HFF-Myc (cell line): ENCODE measurements around the gene KRT2.

ENCODE experiments used
- DNase-seq: peaks from one replicate; pipeline ENCODE4 v3.0.0-alpha.2; 2011; ENCODE audit warnings: low read depth; ENCODE audit errors: extremely low read depth
- H3K4me3 ChIP-seq: replicated peaks from 2 replicates; pipeline ENCODE4 v1.5.1; 2011; ENCODE audit warnings: low read depth, mild to moderate bottlenecking, control low read depth, low read length
- CTCF ChIP-seq: IDR thresholded peaks from 2 replicates; pipeline ENCODE4 v1.5.1; 2012; ENCODE audit warnings: mild to moderate bottlenecking, low read depth, low read length, control low read depth; ENCODE audit errors: missing control alignments

Gene KRT2

GRCh38 chr12:52604859-52605258 is 47.2 kb downstream of the KRT2 start:
- no peak overlapping the region for H3K4me3 ChIP-seq
- no peak for DNase-seq
- no peak for TF ChIP-seq CTCF

GRCh38 chr12:52603314-52603713 is 48.7 kb downstream of the KRT2 start:
- no peak for DNase-seq
- no peak for TF ChIP-seq CTCF
- no peak overlapping the region for H3K4me3 ChIP-seq

GRCh38 chr12:52602552-52602951 is 49.5 kb downstream of the KRT2 start:
- no peak for TF ChIP-seq CTCF
- no peak for DNase-seq
- no peak overlapping the region for H3K4me3 ChIP-seq

GRCh38 chr12:52601671-52602070 is 50.3 kb downstream of the KRT2 start:
- DNase-seq = no peak
- no peak for TF ChIP-seq CTCF
- no peak overlapping the region for H3K4me3 ChIP-seq

- no peak for DNase-seq
- no peak for TF ChIP-seq CTCF
- H3K4me3 ChIP-seq = no peak within 1 kb of the TSS
Observed at GRCh38 chr12:52600941-52601481, 51.0 kb downstream of the KRT2 start, which contains the start of gene KRT72. Gene KRT72, minus strand, starts transcription at chr12:52601463. Its CDS starts 11 bp downstream, at chr12:52601452.

GRCh38 chr12:52600475-52600874 is 51.5 kb downstream of the KRT2 start:
- TF ChIP-seq CTCF = no peak
- H3K4me3 ChIP-seq = no peak overlapping the region
- no peak for DNase-seq

- TF ChIP-seq CTCF = no peak
- DNase-seq = no peak
- no peak overlapping the region for H3K4me3 ChIP-seq
Observed at GRCh38 chr12:52600071-52600470, 51.9 kb downstream of the KRT2 start.
